ENCODE results near the gene TRIM24. TPM values are rescaled to one million over a fixed set of nuclear protein-coding genes. Genes with fewer than 3 reads are reported as not detected.

Gene TRIM24
- polyA plus RNA-seq, 1 donor (not counting 4 experiments of a cell fraction or from before 2014, with no cell fraction given) = 7.9 TPM

DNA sequence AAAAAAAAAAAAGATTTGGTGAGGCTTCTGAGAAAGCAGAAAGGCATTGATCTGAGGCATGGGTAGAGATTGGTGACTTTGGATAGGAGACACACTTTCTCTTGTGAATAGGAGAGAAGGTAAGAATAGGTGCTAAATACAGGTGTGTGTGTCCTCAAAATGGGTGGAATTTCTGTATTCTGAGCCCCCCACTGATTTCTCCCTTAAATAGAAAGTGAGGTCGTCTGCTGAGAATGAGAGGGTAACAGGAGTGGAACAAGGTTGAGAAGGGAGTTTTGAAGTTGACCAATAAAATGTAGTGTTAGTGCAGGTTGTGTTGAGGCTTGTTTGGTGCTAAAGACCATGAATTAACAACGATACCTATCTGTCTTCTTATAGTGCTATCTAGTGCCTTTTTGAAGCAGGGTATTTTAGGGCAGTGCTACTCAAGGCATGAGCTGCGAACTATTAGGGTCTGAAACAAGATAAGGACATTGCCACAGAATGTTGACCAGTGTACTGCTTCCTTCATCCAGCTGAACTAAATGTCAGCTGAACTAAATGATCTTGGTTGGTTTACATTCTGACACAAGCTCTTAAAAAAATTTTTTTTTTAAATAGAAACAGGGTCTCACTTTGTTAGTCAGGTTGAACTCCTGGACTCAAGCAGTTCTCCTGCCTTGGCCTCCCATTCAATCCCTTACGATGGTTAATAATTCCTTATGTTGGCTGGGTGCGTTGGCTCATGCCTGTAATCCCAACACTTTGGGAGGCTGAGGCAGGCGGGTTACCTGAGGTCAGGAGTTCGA is 12.4 kb downstream of the TRIM24 start:
- H3K79me2 ChIP-seq (ENCODE audit: control insufficient read depth, insufficient read depth, low read length) = peaks cover 19% of the 10 kb centered on the region

DNA sequence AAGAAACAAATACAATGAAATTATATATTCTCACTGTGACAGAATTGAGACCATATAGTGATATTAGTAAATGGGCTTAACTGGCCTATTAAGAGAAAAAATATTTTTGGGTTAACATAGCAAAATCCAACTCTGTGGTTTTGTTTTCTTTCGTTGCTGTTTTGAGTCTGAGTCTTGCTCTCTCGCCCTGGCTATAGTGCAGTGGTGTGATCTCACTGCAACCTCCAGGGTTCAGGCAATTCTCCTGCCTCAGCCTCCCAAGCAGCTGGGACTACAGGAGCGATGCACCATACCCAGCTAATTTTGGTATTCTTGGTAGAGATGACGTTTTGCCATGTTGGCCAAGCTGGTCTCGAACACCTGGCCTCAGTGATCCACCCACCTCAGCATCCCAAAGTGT is 15.3 kb downstream of the TRIM24 start:
- Histone ChIP-seq H3K79me2 (ENCODE audit: control insufficient read depth, insufficient read depth, low read length) (peaks cover 10% of the 10 kb centered on the region), H3K9me1 (ENCODE audit: control insufficient read depth, extremely low read depth, insufficient read depth, low read length) (no peaks in the 10 kb centered on the region), H3K27ac (ENCODE audit: control insufficient read depth, insufficient read depth, low read length) (no peak overlapping the region), H2AFZ (ENCODE audit: control insufficient read depth, low read length) (no peak overlapping the region), H3K9me3 (ENCODE audit: control insufficient read depth, low read depth, low read length) (no peaks in the 10 kb centered on the region), H3K4me2 (ENCODE audit: control insufficient read depth, extremely low read depth, insufficient read depth, low read depth, low read length) (no peak overlapping the region), H3K4me3 (ENCODE audit: control insufficient read depth in 2 of 3, extremely low read depth in 1 of 3, insufficient read depth in 2 of 3, low read depth in 1 of 3, low read length in 3 of 3) (no peak overlapping the region), H3K27me3 (ENCODE audit: control insufficient read depth, extremely low read depth, insufficient read depth, low read length) (no peaks in the 10 kb centered on the region), H3K4me1 (ENCODE audit: control insufficient read depth, extremely low read depth, insufficient read depth, low read length) (no peaks in the 10 kb centered on the region), H4K20me1 (ENCODE audit: control insufficient read depth, extremely low read depth, insufficient read depth, low read length) (no peaks in the 10 kb centered on the region), H3K36me3 (ENCODE audit: control insufficient read depth in 2 of 2, extremely low read depth in 1 of 2, insufficient read depth in 2 of 2, low read length in 2 of 2) (no peaks in the 10 kb centered on the region), H3K9ac (ENCODE audit: control insufficient read depth, extremely low read depth, insufficient read depth, low read length) (no peak overlapping the region)
- FAIRE-seq (no peak), DNase-seq (ENCODE audit: low read depth, low spot score) (no peak)
- TF ChIP-seq, protein P1, sequence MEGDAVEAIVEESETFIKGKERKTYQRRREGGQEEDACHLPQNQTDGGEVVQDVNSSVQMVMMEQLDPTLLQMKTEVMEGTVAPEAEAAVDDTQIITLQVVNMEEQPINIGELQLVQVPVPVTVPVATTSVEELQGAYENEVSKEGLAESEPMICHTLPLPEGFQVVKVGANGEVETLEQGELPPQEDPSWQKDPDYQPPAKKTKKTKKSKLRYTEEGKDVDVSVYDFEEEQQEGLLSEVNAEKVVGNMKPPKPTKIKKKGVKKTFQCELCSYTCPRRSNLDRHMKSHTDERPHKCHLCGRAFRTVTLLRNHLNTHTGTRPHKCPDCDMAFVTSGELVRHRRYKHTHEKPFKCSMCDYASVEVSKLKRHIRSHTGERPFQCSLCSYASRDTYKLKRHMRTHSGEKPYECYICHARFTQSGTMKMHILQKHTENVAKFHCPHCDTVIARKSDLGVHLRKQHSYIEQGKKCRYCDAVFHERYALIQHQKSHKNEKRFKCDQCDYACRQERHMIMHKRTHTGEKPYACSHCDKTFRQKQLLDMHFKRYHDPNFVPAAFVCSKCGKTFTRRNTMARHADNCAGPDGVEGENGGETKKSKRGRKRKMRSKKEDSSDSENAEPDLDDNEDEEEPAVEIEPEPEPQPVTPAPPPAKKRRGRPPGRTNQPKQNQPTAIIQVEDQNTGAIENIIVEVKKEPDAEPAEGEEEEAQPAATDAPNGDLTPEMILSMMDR (optimal IDR thresholded peaks at IDR 0.05 in 1 of 3, IDR thresholded peaks at IDR 0.05 in 1 of 3, conservative IDR thresholded peaks at IDR 0.05 in 1 of 3; ENCODE audit: extremely low read depth in 1 of 3, insufficient read depth in 2 of 3, low read length in 3 of 3) = no peak
- TF ChIP-seq EZH2 (IDR thresholded peaks at IDR 0.05; ENCODE audit: low read length) = no peak
- dilution Hi-C loops (cut with MboI; ENCODE audit: extremely low pct_ligation_motif_present, low sequenced_read_pairs) = no loop called here

More for the DNA sequence above, 12.4 kb downstream of the TRIM24 start:
- dilution Hi-C loops (cut with MboI; ENCODE audit: extremely low pct_ligation_motif_present, low sequenced_read_pairs) = no loop called here
- TF ChIP-seq EZH2 (IDR thresholded peaks at IDR 0.05; ENCODE audit: low read length) = no peak
- TF ChIP-seq, protein P1 (optimal IDR thresholded peaks at IDR 0.05 in 1 of 3, IDR thresholded peaks at IDR 0.05 in 1 of 3, conservative IDR thresholded peaks at IDR 0.05 in 1 of 3; ENCODE audit: extremely low read depth in 1 of 3, insufficient read depth in 2 of 3, low read length in 3 of 3) = no peak
- Histone ChIP-seq H2AFZ (ENCODE audit: control insufficient read depth, low read length) (no peak overlapping the region), H3K27me3 (ENCODE audit: control insufficient read depth, extremely low read depth, insufficient read depth, low read length) (no peaks in the 10 kb centered on the region), H3K9me1 (ENCODE audit: control insufficient read depth, extremely low read depth, insufficient read depth, low read length) (no peaks in the 10 kb centered on the region), H3K27ac (ENCODE audit: control insufficient read depth, insufficient read depth, low read length) (no peak overlapping the region), H3K4me2 (ENCODE audit: control insufficient read depth, extremely low read depth, insufficient read depth, low read depth, low read length) (no peak overlapping the region), H3K9me3 (ENCODE audit: control insufficient read depth, low read depth, low read length) (no peaks in the 10 kb centered on the region), H4K20me1 (ENCODE audit: control insufficient read depth, extremely low read depth, insufficient read depth, low read length) (no peaks in the 10 kb centered on the region), H3K9ac (ENCODE audit: control insufficient read depth, extremely low read depth, insufficient read depth, low read length) (no peak overlapping the region), H3K4me1 (ENCODE audit: control insufficient read depth, extremely low read depth, insufficient read depth, low read length) (no peaks in the 10 kb centered on the region), H3K4me3 (ENCODE audit: control insufficient read depth in 2 of 3, extremely low read depth in 1 of 3, insufficient read depth in 2 of 3, low read depth in 1 of 3, low read length in 3 of 3) (no peak overlapping the region), H3K36me3 (ENCODE audit: control insufficient read depth in 2 of 2, extremely low read depth in 1 of 2, insufficient read depth in 2 of 2, low read length in 2 of 2) (no peaks in the 10 kb centered on the region)
- no peak for FAIRE-seq
- DNase-seq (ENCODE audit: low read depth, low spot score) = no peak
